Lung (tissue), 12 donors: ENCODE data around the gene PRR3. TPM values are rescaled to one million over a fixed set of nuclear protein-coding genes. Genes with fewer than 3 reads are reported as not detected.

Experiments used
- ATAC-seq: fragments of 200-7000 bp; cut with Tn5 transposase; one replicate; pipeline ENCODE4 v1.9.1; 2020; ENCODE audit warnings: moderate number of reproducible peaks; ENCODE audit not compliant: insufficient read depth, low FRiP score
- DNase-seq, 3 donors: peaks; one replicate each; pipeline ENCODE4 v3.0.0-alpha.2; 2013 to 2017
- H3K27ac ChIP-seq, 2 donors: one replicate each; pipeline ENCODE4 v1.5.1; 2013; ENCODE audit warnings: mild to moderate bottlenecking in 2 of 2, moderate library complexity in 2 of 2, control low read depth in 1 of 2, inconsistent platforms in 1 of 2, low read depth in 1 of 2, low read length in 1 of 2
- H3K27me3 ChIP-seq, 3 donors: one replicate each; pipeline ENCODE4 v1.5.1; 2013; ENCODE audit warnings: low read length in 2 of 3; ENCODE audit not compliant: control insufficient read depth in 3 of 3, insufficient read depth in 3 of 3
- H3K36me3 ChIP-seq, 4 donors: one replicate each; pipeline ENCODE4 v1.5.1; 2013; ENCODE audit warnings: low read length in 4 of 4, mild to moderate bottlenecking in 1 of 4, moderate library complexity in 1 of 4; ENCODE audit not compliant: control insufficient read depth in 4 of 4, insufficient read depth in 4 of 4
- H3K4me1 ChIP-seq, 5 donors: one replicate each; pipeline ENCODE4 v1.5.1; 2013; ENCODE audit warnings: low read length in 5 of 5, mild to moderate bottlenecking in 2 of 5, moderate library complexity in 1 of 5; ENCODE audit not compliant: control insufficient read depth in 5 of 5, insufficient read depth in 5 of 5
- H3K4me3 ChIP-seq: one replicate; pipeline ENCODE4 v1.5.1; 2013; ENCODE audit warnings: mild to moderate bottlenecking, control low read depth, moderate library complexity
- H3K9ac ChIP-seq, 2 donors: one replicate each; pipeline ENCODE4 v1.5.1; 2013; ENCODE audit warnings: low read length in 2 of 2, control low read depth in 1 of 2; ENCODE audit not compliant: insufficient read depth in 1 of 2
- H3K9me3 ChIP-seq, 4 donors: one replicate each; pipeline ENCODE4 v1.5.1; 2013; ENCODE audit warnings: low read length in 3 of 4, mild to moderate bottlenecking in 1 of 4, moderate library complexity in 1 of 4; ENCODE audit not compliant: control insufficient read depth in 4 of 4, insufficient read depth in 3 of 4
- CTCF ChIP-seq: IDR thresholded peaks from 2 replicates; pipeline ENCODE4 v1.5.1; 2012; ENCODE audit warnings: mild to moderate bottlenecking; ENCODE audit errors: control extremely low read depth, extremely low read depth
- WGBS, 2 donors: extraction: QIAGEN DNeasy Blood & Tissue Kit; methylation state at CpG; one replicate each; pipeline ENCODE4 v1.1.7; 2013; 5-methylcytosine and 5-hydroxymethylcytosine counted together
- polyA plus RNA-seq, 2 donors: library from polyadenylated mRNA; stranded (reverse); fragments of 200-250 nt; gene quantifications; one replicate each; pipeline ENCODE4 v1.2.1, GENCODE V29; 2013
- total RNA-seq, 2 donors: library from RNA; depleted of rRNA in 1 of 2; stranded (reverse); fragments of >200 nt in 1 of 2; gene quantifications; one replicate each; pipeline ENCODE4 v1.2.1, GENCODE V29; 2014 to 2021
- donor health status: control.
- donor health status: control.
- donor health status: Bipolar disorder and iron deficiency.
- donor health status: healthy.
- donor health status: DM: yes; HTN: yes; CAD: no.

PRR3 gene
- total and polyA plus RNA-seq, 4 donors = 8.4 to 11.5 (median 9.8) TPM

GRCh38 chr6:30554404-30554803, 2.7 kb upstream of the PRR3 start:
- H3K9me3 ChIP-seq = no peaks in the 10 kb centered on the region
- 93 to 96% methylated on average over 4 of the region's 4 CpGs for WGBS, 2 donors
- peak overlapping the region in 1 of 2 donors; percentile 86 for H3K9ac ChIP-seq
- peaks cover 0 to 19% (median 5%) of the 10 kb centered on the region in 5 donors for H3K4me1 ChIP-seq
- TF ChIP-seq CTCF = no peak
- no peak overlapping the region for H3K4me3 ChIP-seq
- no peak for ATAC-seq
- DNase-seq = no peak
- no peaks in the 10 kb centered on the region for H3K27me3 ChIP-seq
- no peak overlapping the region for H3K27ac ChIP-seq
- peaks cover 18 to 40% (median 27%) of the 10 kb centered on the region in 4 donors for H3K36me3 ChIP-seq

- ATAC-seq = no peak
Measured at GRCh38 chr6:30554962-30555815, 1.9 kb upstream of the PRR3 start.

GRCh38 chr6:30555816-30556065, 1.4 kb upstream of the PRR3 start:
- peak in 1 of 3 donors; percentile 82 for DNase-seq
- peak overlapping the region; percentile 95 for H3K4me3 ChIP-seq
- no peak for TF ChIP-seq CTCF
- H3K27me3 ChIP-seq = no peaks in the 10 kb centered on the region
- peak overlapping the region; percentile 86 to 97 for H3K9ac ChIP-seq
- H3K36me3 ChIP-seq = peaks cover 10 to 36% (median 25%) of the 10 kb centered on the region in 4 donors
- WGBS, 2 donors = 0 to 1% methylated on average over 9 to 15 of the region's 15 CpGs
- H3K27ac ChIP-seq = peak overlapping the region; percentile 93 to 100
- ATAC-seq = no peak
- H3K4me1 ChIP-seq = peaks cover 0 to 19% (median 5%) of the 10 kb centered on the region in 5 donors
- H3K9me3 ChIP-seq = no peaks in the 10 kb centered on the region

More at GRCh38 chr6:30554962-30555815, 1.9 kb upstream of the PRR3 start:
- peak overlapping the region; percentile 93 to 100 for H3K27ac ChIP-seq
- TF ChIP-seq CTCF = no peak
- no peaks in the 10 kb centered on the region for H3K27me3 ChIP-seq
- WGBS, 2 donors = 14 to 18% methylated on average over 34 of the region's 34 CpGs
- no peaks in the 10 kb centered on the region for H3K9me3 ChIP-seq
- H3K9ac ChIP-seq = peak overlapping the region; percentile 86 to 97
- peak overlapping the region; percentile 95 for H3K4me3 ChIP-seq
- H3K4me1 ChIP-seq = peaks cover 0 to 19% (median 5%) of the 10 kb centered on the region in 5 donors
- DNase-seq = peak; percentile 86 to 88 (median 86)
- H3K36me3 ChIP-seq = peaks cover 16 to 38% (median 26%) of the 10 kb centered on the region in 4 donors
